ENCODE measurements around the gene WAPL.

WAPL gene

DNA sequence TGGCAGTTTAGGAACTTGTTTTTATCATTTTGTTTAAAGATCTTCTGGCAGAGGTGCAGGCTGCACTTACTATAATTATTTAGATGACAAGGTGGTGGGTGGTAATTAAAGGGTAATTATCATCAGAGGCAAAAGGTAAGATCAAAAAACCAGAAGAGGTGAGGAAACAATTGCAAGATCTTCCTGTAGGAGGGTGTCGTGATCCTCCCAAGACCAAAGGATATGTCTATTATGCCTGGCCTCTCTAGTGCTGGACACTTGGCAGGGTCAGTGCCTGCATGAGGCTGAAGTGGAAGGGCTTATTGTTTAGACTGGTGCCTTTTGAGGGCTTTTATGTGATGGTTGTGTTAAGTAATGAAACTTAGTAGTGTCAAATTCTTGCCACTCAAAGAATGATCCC, 1.8 kb upstream of the WAPL start:
- no peak overlapping the region for H3K4me3 ChIP-seq (replicated peaks in 1 of 2; ENCODE audit: low read depth in 2 of 2, low read length in 2 of 2)
- TF ChIP-seq, protein P1, sequence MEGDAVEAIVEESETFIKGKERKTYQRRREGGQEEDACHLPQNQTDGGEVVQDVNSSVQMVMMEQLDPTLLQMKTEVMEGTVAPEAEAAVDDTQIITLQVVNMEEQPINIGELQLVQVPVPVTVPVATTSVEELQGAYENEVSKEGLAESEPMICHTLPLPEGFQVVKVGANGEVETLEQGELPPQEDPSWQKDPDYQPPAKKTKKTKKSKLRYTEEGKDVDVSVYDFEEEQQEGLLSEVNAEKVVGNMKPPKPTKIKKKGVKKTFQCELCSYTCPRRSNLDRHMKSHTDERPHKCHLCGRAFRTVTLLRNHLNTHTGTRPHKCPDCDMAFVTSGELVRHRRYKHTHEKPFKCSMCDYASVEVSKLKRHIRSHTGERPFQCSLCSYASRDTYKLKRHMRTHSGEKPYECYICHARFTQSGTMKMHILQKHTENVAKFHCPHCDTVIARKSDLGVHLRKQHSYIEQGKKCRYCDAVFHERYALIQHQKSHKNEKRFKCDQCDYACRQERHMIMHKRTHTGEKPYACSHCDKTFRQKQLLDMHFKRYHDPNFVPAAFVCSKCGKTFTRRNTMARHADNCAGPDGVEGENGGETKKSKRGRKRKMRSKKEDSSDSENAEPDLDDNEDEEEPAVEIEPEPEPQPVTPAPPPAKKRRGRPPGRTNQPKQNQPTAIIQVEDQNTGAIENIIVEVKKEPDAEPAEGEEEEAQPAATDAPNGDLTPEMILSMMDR (IDR thresholded peaks at IDR 0.05; ENCODE audit: low read depth, low read length): peak; percentile 30
- DNase-seq (ENCODE audit: low read depth in 2 of 2): peak; percentile 36 to 40

DNA sequence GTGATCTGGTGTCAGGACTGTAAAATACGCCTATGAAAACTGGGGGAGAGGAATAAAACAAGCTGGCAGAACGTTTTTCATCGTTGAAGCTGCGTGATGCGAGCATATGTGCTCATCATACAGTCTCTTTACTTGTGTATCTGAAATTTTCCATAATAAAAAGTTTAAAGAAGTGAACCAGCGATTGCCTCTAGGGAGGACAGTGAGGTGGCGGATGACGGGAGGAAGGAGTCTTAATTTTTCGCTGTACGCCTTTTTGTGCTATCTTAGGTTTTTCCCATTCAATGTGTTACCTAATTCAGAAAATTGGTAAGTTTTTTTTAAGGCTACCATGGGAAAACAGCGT, 891 bp upstream of the WAPL start:
- DNase-seq (ENCODE audit: low read depth in 2 of 2): peak in 1 of 2 donors; percentile 31
- TF ChIP-seq, protein P1 (IDR thresholded peaks at IDR 0.05; ENCODE audit: low read depth, low read length): no peak
- H3K4me3 ChIP-seq (replicated peaks in 1 of 2; ENCODE audit: low read depth in 2 of 2, low read length in 2 of 2): peak overlapping the region; percentile 61 to 89

DNA sequence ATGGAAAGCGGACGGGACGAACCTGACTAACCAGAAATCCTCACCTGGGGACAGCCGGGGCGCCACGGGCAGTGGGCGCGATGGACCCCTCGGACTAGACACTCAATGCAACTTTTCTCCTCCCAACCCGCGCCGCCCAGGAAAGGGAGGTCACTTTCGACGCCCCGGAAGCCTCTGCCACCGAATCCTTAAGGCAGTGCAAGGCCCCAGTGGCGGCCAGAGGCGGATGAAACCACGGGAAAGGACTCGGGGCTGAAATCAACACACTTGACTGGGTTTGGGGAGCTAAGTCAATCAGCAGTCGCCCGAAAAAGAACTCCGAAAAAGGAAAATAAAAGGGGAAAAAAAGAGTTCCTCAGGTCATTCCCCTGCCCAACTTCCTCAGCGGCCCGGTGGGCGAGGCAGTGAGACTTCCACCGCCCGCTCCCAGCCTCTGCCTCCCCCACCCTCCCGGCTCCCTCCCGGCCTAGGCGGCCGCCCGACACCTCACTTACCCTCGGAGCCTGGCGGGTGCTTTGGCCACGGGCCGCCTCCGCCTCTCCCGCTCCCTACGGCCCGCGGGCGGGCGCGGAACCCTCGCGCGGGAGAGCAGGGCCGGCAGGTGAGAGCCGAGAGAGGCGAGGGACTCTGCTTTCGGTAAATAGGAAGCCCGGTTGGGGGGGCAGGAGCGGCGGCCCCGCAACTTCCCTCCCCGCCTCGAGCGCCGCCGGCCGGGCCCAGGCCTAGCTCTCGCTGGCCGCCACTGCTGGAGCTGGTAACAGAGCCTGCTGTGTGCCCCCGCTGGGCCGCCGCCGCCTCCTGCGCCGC, 518 bp downstream of the WAPL start:
- TF ChIP-seq, protein P1 (IDR thresholded peaks at IDR 0.05; ENCODE audit: low read depth, low read length): no peak
- H3K4me3 ChIP-seq (replicated peaks in 1 of 2; ENCODE audit: low read depth in 2 of 2, low read length in 2 of 2): peak overlapping the region; percentile 81 to 89

DNA sequence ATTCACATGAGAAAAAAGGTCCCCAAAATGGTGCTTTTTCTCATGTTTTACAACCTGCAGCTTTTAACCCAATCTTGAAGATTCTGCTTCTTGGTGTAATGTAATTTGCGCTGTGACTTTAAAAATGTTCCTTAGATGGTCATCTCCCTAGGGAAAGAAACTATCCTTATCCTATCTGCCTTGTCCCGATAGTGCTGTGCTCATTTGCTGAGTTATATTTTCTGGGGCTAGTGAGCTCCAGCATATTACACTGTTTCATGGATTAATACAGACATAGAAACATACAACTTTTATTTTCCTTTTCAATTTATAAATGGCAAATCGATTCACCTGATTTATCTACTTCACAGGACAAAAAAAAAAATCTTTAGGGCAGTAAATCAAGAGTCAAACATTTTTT, 2.8 kb downstream of the WAPL start:
- no peak overlapping the region for H3K4me3 ChIP-seq (replicated peaks in 1 of 2; ENCODE audit: low read depth in 2 of 2, low read length in 2 of 2)
- TF ChIP-seq, protein P1 (IDR thresholded peaks at IDR 0.05; ENCODE audit: low read depth, low read length): no peak
- no peak for DNase-seq (ENCODE audit: low read depth in 2 of 2)

More for the DNA sequence above, 518 bp downstream of the WAPL start:
- DNase-seq (ENCODE audit: low read depth in 2 of 2): peak; percentile 53 to 68

DNA sequence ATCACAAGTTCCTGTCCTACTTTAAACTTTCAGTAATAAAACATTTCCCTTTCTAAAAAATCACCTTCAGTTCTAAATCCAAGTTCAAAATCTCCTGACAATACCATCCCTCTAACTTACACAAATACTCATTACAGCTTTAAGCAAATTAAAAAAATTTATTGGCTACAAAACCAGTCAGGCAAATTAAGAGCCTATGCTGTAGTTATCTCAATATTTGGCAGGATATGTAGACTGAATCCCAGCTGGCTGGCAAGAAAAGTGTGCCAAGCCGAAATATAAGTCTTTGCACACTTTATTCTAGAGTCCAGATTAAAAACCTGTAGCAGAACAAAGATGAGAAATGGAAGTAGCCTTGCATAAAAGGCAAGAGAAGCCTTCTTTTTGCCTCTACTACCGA, 9.5 kb downstream of the WAPL start:
- TF ChIP-seq, protein P1 (IDR thresholded peaks at IDR 0.05; ENCODE audit: low read depth, low read length): no peak
- H3K4me3 ChIP-seq (replicated peaks in 1 of 2; ENCODE audit: low read depth in 2 of 2, low read length in 2 of 2): no peak overlapping the region
- no peak for DNase-seq (ENCODE audit: low read depth in 2 of 2)

DNA sequence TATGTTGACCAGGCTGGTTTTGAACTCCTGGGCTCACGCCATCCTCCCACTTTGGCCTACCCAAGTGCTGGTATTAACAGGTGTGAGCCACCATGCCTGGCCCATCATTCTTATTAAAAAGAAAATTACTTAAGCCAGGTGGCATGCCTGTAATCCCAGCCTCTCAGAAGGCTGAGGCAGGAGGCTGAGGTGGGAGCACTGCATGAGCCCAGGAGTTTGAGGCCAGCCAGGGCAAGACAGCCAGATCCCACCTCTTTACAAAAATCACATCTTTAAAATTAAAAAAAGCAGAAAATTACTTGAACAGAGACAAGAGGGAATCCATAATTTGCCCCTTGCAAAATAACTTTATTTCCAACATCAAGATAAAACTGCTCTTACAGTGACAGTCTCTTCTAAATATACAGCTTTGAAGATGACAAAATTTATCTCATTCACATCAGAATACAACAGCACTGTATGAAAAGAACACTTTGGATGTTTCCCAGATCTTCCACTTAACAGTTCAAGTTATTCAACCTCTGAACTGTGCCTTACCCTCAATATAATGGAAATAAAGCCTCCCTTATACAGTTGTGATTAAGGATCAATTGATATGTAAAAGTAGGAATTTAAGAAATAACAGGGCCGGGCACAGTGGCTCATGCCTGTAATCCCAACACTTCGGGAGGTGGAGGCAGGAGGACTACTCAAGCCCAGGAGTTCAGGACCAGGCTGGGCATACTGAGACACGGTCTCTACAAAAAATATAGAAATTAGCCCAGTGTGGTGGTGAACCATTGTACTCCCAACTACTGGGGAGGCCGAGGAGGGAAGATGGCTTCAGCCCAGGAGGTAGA, 10.3 kb downstream of the WAPL start:
- no peak for DNase-seq (ENCODE audit: low read depth in 2 of 2)
- no peak overlapping the region for H3K4me3 ChIP-seq (replicated peaks in 1 of 2; ENCODE audit: low read depth in 2 of 2, low read length in 2 of 2)
- TF ChIP-seq, protein P1 (IDR thresholded peaks at IDR 0.05; ENCODE audit: low read depth, low read length): no peak
